ENCODE data around the gene ADD3.
"Not testable (repeated sequence)": the region's sequence is repeated elsewhere in the genome, so short reads cannot be mapped to it uniquely, and the experiment has no call there.

The ADD3 gene

GRCh38 chr10:110109511-110109910 is 101.7 kb downstream of the ADD3 start:
- H3K27ac ChIP-seq, result no peak overlapping the region
- TF ChIP-seq ZFX (IDR thresholded peaks at IDR 0.05; ENCODE audit: borderline replicate concordance), result no peak
- TF ChIP-seq, protein P1, sequence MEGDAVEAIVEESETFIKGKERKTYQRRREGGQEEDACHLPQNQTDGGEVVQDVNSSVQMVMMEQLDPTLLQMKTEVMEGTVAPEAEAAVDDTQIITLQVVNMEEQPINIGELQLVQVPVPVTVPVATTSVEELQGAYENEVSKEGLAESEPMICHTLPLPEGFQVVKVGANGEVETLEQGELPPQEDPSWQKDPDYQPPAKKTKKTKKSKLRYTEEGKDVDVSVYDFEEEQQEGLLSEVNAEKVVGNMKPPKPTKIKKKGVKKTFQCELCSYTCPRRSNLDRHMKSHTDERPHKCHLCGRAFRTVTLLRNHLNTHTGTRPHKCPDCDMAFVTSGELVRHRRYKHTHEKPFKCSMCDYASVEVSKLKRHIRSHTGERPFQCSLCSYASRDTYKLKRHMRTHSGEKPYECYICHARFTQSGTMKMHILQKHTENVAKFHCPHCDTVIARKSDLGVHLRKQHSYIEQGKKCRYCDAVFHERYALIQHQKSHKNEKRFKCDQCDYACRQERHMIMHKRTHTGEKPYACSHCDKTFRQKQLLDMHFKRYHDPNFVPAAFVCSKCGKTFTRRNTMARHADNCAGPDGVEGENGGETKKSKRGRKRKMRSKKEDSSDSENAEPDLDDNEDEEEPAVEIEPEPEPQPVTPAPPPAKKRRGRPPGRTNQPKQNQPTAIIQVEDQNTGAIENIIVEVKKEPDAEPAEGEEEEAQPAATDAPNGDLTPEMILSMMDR (IDR thresholded peaks at IDR 0.05), result no peak

GRCh38 chr10:110110338-110110737 is 102.6 kb downstream of the ADD3 start:
- no peak overlapping the region for H3K27ac ChIP-seq
- TF ChIP-seq, protein P1 (IDR thresholded peaks at IDR 0.05), result no peak
- TF ChIP-seq ZFX (IDR thresholded peaks at IDR 0.05; ENCODE audit: borderline replicate concordance), result no peak

DNA sequence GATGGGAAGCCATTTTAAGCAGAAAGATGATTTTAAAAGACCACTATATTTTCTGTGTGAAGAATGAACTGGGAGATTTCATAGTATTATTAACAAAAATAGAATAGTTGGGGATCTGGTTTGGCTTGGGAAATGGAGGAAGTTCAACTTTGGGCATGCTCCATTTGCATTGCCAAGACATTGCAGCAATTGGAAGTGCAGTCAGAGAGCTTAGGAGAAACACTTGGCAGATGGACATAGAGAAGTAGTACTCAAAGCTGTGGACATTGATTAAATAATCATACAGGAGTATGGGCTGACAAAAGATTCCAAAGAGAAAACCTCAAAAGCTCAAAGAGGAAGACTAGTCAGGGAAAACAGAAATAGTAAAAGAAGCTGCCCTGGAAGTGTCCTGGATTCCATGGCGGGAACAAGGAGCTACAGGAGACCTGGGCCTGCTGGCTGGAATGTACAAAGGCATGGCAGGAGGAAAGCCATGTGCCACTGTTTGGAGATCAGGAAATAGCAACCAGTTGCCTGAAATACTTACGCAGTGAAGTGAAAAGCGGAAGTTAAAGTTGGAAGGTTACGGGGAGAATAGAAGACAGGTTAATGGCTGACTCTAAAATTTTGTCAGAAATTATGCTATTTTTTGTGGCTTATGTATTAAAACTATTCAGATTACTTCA is 106.0 kb downstream of the ADD3 start:
- H3K27ac ChIP-seq, result no peak overlapping the region
- TF ChIP-seq ZFX (IDR thresholded peaks at IDR 0.05; ENCODE audit: borderline replicate concordance), result no peak
- TF ChIP-seq, protein P1 (IDR thresholded peaks at IDR 0.05), result no peak

DNA sequence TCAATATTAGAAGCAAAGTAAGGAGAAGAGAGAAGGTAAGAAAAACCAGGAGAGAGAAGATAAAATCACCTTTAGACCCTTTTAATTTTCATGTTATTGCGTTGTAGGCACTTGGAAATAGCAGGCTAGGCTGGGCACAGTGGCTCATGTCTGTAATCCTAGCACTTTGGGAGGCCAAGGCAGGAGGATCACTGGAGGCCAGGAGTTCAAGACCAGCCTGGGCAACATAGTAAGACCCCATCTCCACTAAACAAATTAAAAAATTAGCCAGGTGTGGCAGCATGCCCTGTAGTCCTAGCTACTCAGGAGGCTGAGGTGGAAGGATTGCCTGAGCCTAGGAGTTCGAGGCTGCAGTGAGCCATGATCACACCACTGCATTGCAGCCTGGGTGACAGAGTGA is 106.9 kb downstream of the ADD3 start:
- not testable (repeated sequence) for H3K27ac ChIP-seq

DNA sequence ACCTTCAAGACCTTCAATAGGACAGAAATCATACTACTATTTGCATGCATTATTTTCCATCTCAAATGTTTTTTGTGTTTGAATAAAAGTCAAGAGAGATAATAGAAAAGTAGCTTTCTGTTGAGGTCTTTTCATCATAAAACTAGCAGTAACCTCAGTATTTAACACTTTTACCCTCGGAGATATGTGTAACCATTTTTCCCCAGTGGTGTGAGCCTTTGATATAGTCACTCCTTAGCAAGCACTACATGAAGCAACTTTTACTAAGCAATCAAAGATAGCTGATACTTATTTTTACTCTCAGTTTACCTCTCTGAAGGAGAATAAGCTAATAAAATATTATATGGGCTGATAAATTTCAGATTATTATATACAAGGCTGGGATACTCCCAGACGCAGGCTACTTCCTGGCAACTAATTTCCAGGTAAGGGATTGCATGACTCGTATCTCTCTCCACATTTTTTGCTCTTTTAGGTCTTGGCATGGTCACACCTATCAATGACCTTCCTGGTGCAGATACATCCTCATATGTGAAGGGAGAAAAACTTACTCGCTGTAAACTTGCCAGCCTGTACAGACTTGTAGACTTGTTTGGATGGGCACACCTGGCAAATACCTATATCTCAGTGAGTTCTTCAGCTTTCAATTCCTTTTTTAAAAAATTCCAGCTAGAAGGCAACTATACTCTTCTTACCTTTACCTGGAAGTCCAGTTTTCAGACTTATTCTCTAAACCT is 108.2 kb downstream of the ADD3 start:
- TF ChIP-seq, protein P1 (IDR thresholded peaks at IDR 0.05), result no peak
- no peak for TF ChIP-seq ZFX (IDR thresholded peaks at IDR 0.05; ENCODE audit: borderline replicate concordance)
- H3K27ac ChIP-seq, result no peak overlapping the region

DNA sequence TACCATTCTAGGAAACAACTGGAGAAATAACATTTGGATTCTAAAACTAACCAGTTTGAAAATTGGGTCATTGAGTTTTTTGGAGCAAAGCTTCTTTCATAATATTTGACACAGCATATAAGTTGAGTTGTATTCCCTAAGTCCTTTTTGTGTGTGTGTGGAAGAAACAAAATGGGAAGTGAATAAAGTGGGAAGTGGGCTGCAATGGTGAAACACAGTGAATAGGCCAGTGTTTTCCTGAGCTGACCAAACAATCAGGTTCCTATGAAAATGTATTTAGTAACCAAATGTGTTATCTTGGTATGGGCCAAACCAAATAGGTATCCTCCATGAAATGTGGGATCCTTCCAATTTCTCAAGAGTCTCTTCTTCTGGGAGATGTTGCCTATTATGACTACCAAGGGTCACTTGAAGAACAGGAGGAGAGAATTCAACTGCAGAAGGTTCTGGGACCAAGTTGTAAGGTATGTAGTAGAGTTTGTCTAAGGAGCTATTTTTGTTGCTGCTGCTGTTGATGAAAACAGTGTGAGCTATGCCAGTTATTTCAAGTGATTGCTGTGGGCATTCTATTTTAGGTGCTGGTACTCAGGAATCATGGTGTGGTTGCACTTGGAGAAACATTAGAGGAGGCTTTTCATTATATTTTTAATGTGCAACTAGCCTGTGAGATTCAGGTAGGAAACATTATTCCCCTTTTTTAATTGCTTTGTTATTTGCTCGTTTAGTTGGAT is 111.3 kb downstream of the ADD3 start:
- TF ChIP-seq, protein P1 (IDR thresholded peaks at IDR 0.05), result no peak
- no peak for TF ChIP-seq ZFX (IDR thresholded peaks at IDR 0.05; ENCODE audit: borderline replicate concordance)
- no peak overlapping the region for H3K27ac ChIP-seq

DNA sequence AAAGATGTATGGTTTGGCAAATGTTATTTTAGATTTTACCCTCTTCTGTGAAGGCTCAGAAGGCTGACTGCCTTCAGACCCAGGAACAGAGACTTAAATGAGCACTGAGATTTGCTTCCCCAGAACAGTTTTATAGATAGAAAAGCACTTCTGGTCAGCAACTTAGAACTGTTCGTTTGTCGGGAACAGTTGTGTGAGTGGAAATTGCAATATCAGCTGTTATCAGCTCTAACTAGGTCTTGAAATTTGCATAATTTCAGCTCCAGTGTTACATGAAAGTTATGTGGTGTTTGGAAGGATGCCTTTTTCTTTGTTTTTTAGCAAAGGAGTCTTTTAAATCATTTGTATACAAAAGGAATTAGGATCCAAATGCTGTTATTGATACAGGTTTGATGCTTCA is 115.8 kb downstream of the ADD3 start:
- no peak for TF ChIP-seq ZFX (IDR thresholded peaks at IDR 0.05; ENCODE audit: borderline replicate concordance)
- TF ChIP-seq, protein P1 (IDR thresholded peaks at IDR 0.05), result no peak
- H3K27ac ChIP-seq, result no peak overlapping the region
